H1 (cell line): ENCODE measurements around the gene PRKAR2B. TPM values are rescaled to one million over a fixed set of nuclear protein-coding genes. Genes with fewer than 3 reads are reported as not detected.

Experiments
- CTCF ChIA-PET: fragments of 300-600 bp; sonication (Branson Sonifier 250); formaldehyde crosslinking; loops from one replicate; lab custom pipeline; 2021; ENCODE audit not compliant: partially characterized antibody; lab: Charles Lee
- POLR2A ChIA-PET: fragments of 300-600 bp; sonication (Branson Sonifier 250); formaldehyde crosslinking; loops from one replicate; lab custom pipeline; 2021; ENCODE audit warnings: inconsistent platforms; ENCODE audit not compliant: partially characterized antibody; lab: Charles Lee
- DNase-seq, 2 experiments: peaks; one replicate each; pipeline versions ENCODE4 v3.0.0 to v3.0.0-alpha.2; 2010 to 2022; ENCODE audit warnings: low spot score in 2 of 2, low read depth in 1 of 2, mixed read lengths in 1 of 2
- FAIRE-seq: peaks from 2 replicates; lab custom pipeline; 2011; peaks lifted over from hg19 to GRCh38; lab: Jason Lieb, UNC
- H2AFZ ChIP-seq: 2 replicates; pipeline ENCODE4 v1.8.1; 2012; ENCODE audit warnings: low read length, inconsistent platforms
- H2AK5ac ChIP-seq: 2 replicates; pipeline ENCODE4 v1.6.1; 2013; ENCODE audit warnings: low read depth, low read length
- H2BK120ac ChIP-seq: replicated peaks from 2 replicates; pipeline ENCODE3; 2013; ENCODE audit warnings: low read depth, low read length, inconsistent platforms
- H2BK12ac ChIP-seq: 2 replicates; pipeline ENCODE4 v1.6.1; 2013; ENCODE audit warnings: low read depth, low read length
- H2BK15ac ChIP-seq: 2 replicates; pipeline ENCODE4 v1.6.1; 2013; ENCODE audit warnings: low read length
- H2BK20ac ChIP-seq: 2 replicates; pipeline ENCODE4 v1.6.1; 2013; ENCODE audit warnings: low read length
- H2BK5ac ChIP-seq: 2 replicates; pipeline ENCODE4 v1.6.1; 2013; ENCODE audit warnings: low read depth, low read length
- H3K14ac ChIP-seq: 2 replicates; pipeline ENCODE4 v1.6.1; 2013; ENCODE audit warnings: inconsistent platforms; ENCODE audit not compliant: insufficient read length
- H3K18ac ChIP-seq: 2 replicates; pipeline ENCODE4 v1.6.1; 2013; ENCODE audit warnings: low read length; ENCODE audit errors: extremely low read depth
- H3K23ac ChIP-seq: 2 replicates; pipeline ENCODE4 v1.6.1; 2013; ENCODE audit warnings: inconsistent platforms; ENCODE audit not compliant: insufficient read length
- H3K23me2 ChIP-seq: 2 replicates; pipeline ENCODE4 v1.6.1; 2013; ENCODE audit warnings: low read depth, low read length
- H3K27ac ChIP-seq: 2 replicates; pipeline ENCODE4 v1.6.1; 2011; ENCODE audit warnings: low read depth, low read length, inconsistent platforms
- H3K27me3 ChIP-seq, 4 experiments: replicated peaks in 1 of 4; 1 replicate in 1 of 4; 2 replicates in 3 of 4; pipeline versions ENCODE4 v1.6.1 to v1.8.1; 2011 to 2013; ENCODE audit warnings: low read length in 3 of 4, mild to moderate bottlenecking in 3 of 4, inconsistent platforms in 2 of 4, mixed read lengths in 2 of 4, moderate library complexity in 1 of 4; ENCODE audit not compliant: control insufficient read depth in 3 of 4, insufficient read depth in 3 of 4; ENCODE audit errors: extremely low read depth in 1 of 4
- H3K36me3 ChIP-seq, 4 experiments: 2 replicates each; pipeline versions ENCODE4 v1.6.1 to v1.8.1; 2011 to 2013; ENCODE audit warnings: mild to moderate bottlenecking in 4 of 4, low read length in 3 of 4, moderate library complexity in 2 of 4, control low read depth in 1 of 4, inconsistent platforms in 1 of 4; ENCODE audit not compliant: insufficient read depth in 4 of 4, control insufficient read depth in 2 of 4
- H3K4ac ChIP-seq: replicated peaks from 2 replicates; pipeline ENCODE3; 2013; ENCODE audit warnings: low read length, low read depth, mixed read lengths, inconsistent platforms; ENCODE audit not compliant: insufficient read length
- H3K4me1 ChIP-seq, 4 experiments: replicated peaks in 1 of 4; 1 replicate in 1 of 4; 2 replicates in 3 of 4; pipeline versions ENCODE4 v1.6.1 to v1.8.1; 2011 to 2013; ENCODE audit warnings: low read length in 3 of 4, inconsistent platforms in 2 of 4, mixed read lengths in 1 of 4; ENCODE audit not compliant: insufficient read depth in 4 of 4, control insufficient read depth in 3 of 4
- H3K4me2 ChIP-seq, 2 experiments: 2 replicates each; pipeline versions ENCODE4 v1.6.1 to v1.8.1; 2011 to 2013; ENCODE audit warnings: low read depth in 2 of 2, low read length in 2 of 2, control low read depth in 1 of 2, inconsistent platforms in 1 of 2, mild to moderate bottlenecking in 1 of 2; ENCODE audit not compliant: insufficient read depth in 1 of 2
- H3K4me3 ChIP-seq, 4 experiments: fragments of 200-600, 300-600 bp in 1 of 4; sonication (generic), shearing (Covaris generic), sonication (Bioruptor Twin) in 1 of 4; 2 replicates each; pipeline versions ENCODE4 v1.5.1 to v1.8.1; 2011 to 2016; ENCODE audit warnings: low read length in 4 of 4, low read depth in 3 of 4, control low read depth in 2 of 4, inconsistent platforms in 2 of 4, mild to moderate bottlenecking in 2 of 4, mixed read lengths in 1 of 4, moderate library complexity in 1 of 4; ENCODE audit not compliant: insufficient read depth in 2 of 4; ENCODE audit errors: extremely low read depth in 1 of 4
- H3K56ac ChIP-seq: replicated peaks from 2 replicates; pipeline ENCODE3; 2013; ENCODE audit warnings: low read depth, mild to moderate bottlenecking, mixed read lengths, low read length, inconsistent platforms; ENCODE audit not compliant: insufficient read length
- H3K79me1 ChIP-seq: 2 replicates; pipeline ENCODE4 v1.6.1; 2013; ENCODE audit warnings: low read depth, low read length, control low read depth
- H3K79me2 ChIP-seq, 2 experiments: 2 replicates each; pipeline versions ENCODE4 v1.6.1 to v1.8.1; 2012 to 2013; ENCODE audit warnings: low read length in 2 of 2, mild to moderate bottlenecking in 2 of 2, inconsistent platforms in 1 of 2; ENCODE audit not compliant: insufficient read depth in 2 of 2, control insufficient read depth in 1 of 2
- H3K9ac ChIP-seq, 4 experiments: replicated peaks in 1 of 4; 1 replicate in 1 of 4; 2 replicates in 3 of 4; pipeline versions ENCODE4 v1.6.1 to v1.8.1; 2011 to 2013; ENCODE audit warnings: low read depth in 3 of 4, low read length in 3 of 4, control low read depth in 2 of 4, mild to moderate bottlenecking in 2 of 4, moderate library complexity in 2 of 4, inconsistent platforms in 1 of 4; ENCODE audit errors: extremely low read depth in 1 of 4
- H3K9me3 ChIP-seq, 2 experiments: 2 replicates each; pipeline versions ENCODE4 v1.6.1 to v1.8.1; 2012 to 2013; ENCODE audit warnings: mild to moderate bottlenecking in 2 of 2, moderate library complexity in 2 of 2, control low read depth in 1 of 2, inconsistent platforms in 1 of 2, low read depth in 1 of 2, low read length in 1 of 2, mixed read lengths in 1 of 2; ENCODE audit not compliant: insufficient read depth in 2 of 2
- H4K20me1 ChIP-seq, 2 experiments: replicated peaks in 1 of 2; 2 replicates each; pipeline versions ENCODE3 to v1.8.1; 2011 to 2013; ENCODE audit warnings: inconsistent platforms in 2 of 2, low read length in 2 of 2, mild to moderate bottlenecking in 1 of 2; ENCODE audit not compliant: insufficient read depth in 2 of 2, control insufficient read depth in 1 of 2
- H4K5ac ChIP-seq: 2 replicates; pipeline ENCODE4 v1.6.1; 2013; ENCODE audit warnings: low read length, low read depth, mixed read lengths, inconsistent platforms; ENCODE audit not compliant: insufficient read length
- H4K8ac ChIP-seq: 2 replicates; pipeline ENCODE4 v1.8.0; 2013; ENCODE audit warnings: mild to moderate bottlenecking, moderate library complexity, low read length, inconsistent platforms; ENCODE audit not compliant: insufficient read depth; ENCODE audit errors: extremely low read depth
- H4K91ac ChIP-seq: replicated peaks from 2 replicates; pipeline ENCODE3; 2013; ENCODE audit warnings: low read length, mixed read lengths, inconsistent platforms; ENCODE audit not compliant: insufficient read length
- ASH2L ChIP-seq: fragments of 200-600, 300-600 bp; sonication (generic); IDR thresholded peaks from one replicate; pipeline ENCODE4 v1.7.1; 2017; ENCODE audit warnings: low read length
- CBX5 ChIP-seq: fragments of 300-800, 300-1000 bp; sonication (generic); IDR thresholded peaks from 2 replicates; pipeline ENCODE4 v1.7.1; 2016; ENCODE audit warnings: antibody characterized with exemption, low read length, low read depth
- CHD1 ChIP-seq: IDR thresholded peaks from 2 replicates; pipeline ENCODE4 v1.6.1; 2012; ENCODE audit warnings: low read depth, low read length, improper control_type of control experiment
- CHD2 ChIP-seq: IDR thresholded peaks from 2 replicates; pipeline ENCODE4 v1.6.1; 2012; ENCODE audit warnings: low read length, improper control_type of control experiment
- EGR1 ChIP-seq: IDR thresholded peaks from 2 replicates; pipeline ENCODE4 v1.6.1; 2011; ENCODE audit warnings: low read depth, low read length, borderline replicate concordance
- KDM4A ChIP-seq: IDR thresholded peaks from one replicate; pipeline ENCODE4 v1.7.1; 2012; ENCODE audit warnings: low read depth, mild to moderate bottlenecking, moderate library complexity, low read length, inconsistent platforms; ENCODE audit not compliant: severe bottlenecking
- MAFK ChIP-seq: IDR thresholded peaks from 2 replicates; pipeline ENCODE4 v1.6.1; 2012; ENCODE audit warnings: low read depth, mild to moderate bottlenecking, improper control_type of control experiment, low read length
- POLR2AphosphoS5 ChIP-seq: IDR thresholded peaks from 2 replicates; pipeline ENCODE4 v1.6.1; 2011; ENCODE audit warnings: low read depth, low read length
- WGBS, 2 experiments: shearing (Covaris generic) in 1 of 2; methylation state at CpG; one replicate each; pipeline versions ENCODE4 v1.1.6 to v1.1.7; 2013 to 2015; ENCODE audit warnings: low lambda C conversion rate in 2 of 2, mixed read lengths in 2 of 2, inconsistent platforms in 1 of 2, low coverage in 1 of 2, missing lambda C conversion rate in 1 of 2; ENCODE audit not compliant: insufficient replicate concordance in 2 of 2, insufficient coverage in 1 of 2, insufficient read length in 1 of 2; ENCODE audit errors: extremely low coverage in 1 of 2, missing lambda C conversion rate in 1 of 2; 5-methylcytosine and 5-hydroxymethylcytosine counted together
- polyA plus RNA-seq, 7 experiments: library from polyadenylated mRNA; depleted of rRNA in 3 of 7; stranded (reverse) in 5 of 7; unstranded in 2 of 7; fragments of >200 nt in 5 of 7; fragments of 200-250 nt in 2 of 7; gene quantifications; 1 replicate in 5 of 7; 2 replicates in 1 of 7; 4 replicates in 1 of 7; pipeline versions ENCODE4 v1.2.1 to v1.2.3, GENCODE V29; 2011 to 2013; ENCODE audit warnings: missing spikeins in 2 of 7, mixed read lengths in 2 of 7
- total RNA-seq: library from RNA; stranded (reverse); fragmentation: NEBNext Ultra II Directional; extraction: Animal tissue kit (Norgen Biotek cat#: 25700); gene quantifications from 2 replicates; pipeline ENCODE4 v1.2.1, GENCODE V29; 2021
- TF ChIP-seq, protein P1 (sequence below): IDR thresholded peaks from 2 replicates; pipeline ENCODE4 v1.6.1; 2012; ENCODE audit warnings: inconsistent platforms

PRKAR2B gene
- total and polyA plus RNA-seq, 2 of the 8 experiments (the other 6 are each of a cell fraction or from before 2014, with no cell fraction given) = 10.4 to 37.0 TPM

DNA sequence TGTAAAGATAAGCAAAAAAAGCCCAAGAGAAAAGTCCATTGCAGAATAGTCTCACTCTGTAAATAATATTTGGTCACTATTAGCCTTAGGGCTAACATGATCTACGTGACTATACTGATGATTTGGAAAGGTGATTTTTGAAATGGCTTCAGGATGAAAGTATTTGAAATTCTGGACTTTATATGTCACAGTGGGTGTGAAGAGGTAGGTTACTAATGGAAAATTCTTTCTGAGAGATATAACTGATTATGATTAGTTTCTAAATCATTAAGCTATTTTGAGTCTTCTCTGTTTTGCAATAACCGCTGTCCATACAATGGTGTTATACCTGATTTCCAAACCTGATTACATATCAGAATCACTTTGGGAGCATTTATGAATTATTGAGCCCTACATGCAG is 104.2 kb downstream of the PRKAR2B start:
- FAIRE-seq = no peak
- no peaks in the 10 kb centered on the region; a peak in 1 of 8 replicates for H3K36me3 ChIP-seq
- 80% methylated on average over 2 of the region's 2 CpGs; no CpG with 5 or more reads in 1 of the 2 experiments for WGBS, 2 experiments

More for the DNA sequence above, 104.2 kb downstream of the PRKAR2B start:
- Histone ChIP-seq H3K4me2 (no peak overlapping the region), H3K4ac (no peak overlapping the region), H2AK5ac (no peak overlapping the region), H4K20me1 (no peaks in the 10 kb centered on the region), H3K23ac (no peak overlapping the region), H3K79me2 (no peaks in the 10 kb centered on the region), H3K4me1 (peaks cover 0 to 3% (median under 1%) of the 10 kb centered on the region in 4 experiments; a peak in 2 of 7 replicates), H3K9me3 (no peaks in the 10 kb centered on the region), H3K4me3 (no peak overlapping the region), H2BK120ac (no peak overlapping the region), H2BK5ac (no peak overlapping the region), H3K23me2 (no peaks in the 10 kb centered on the region), H2AFZ (no peak overlapping the region), H4K91ac (no peak overlapping the region), H3K9ac (no peak overlapping the region), H3K14ac (no peak overlapping the region), H3K56ac (no peak overlapping the region), H3K18ac (no peak overlapping the region), H3K79me1 (no peaks in the 10 kb centered on the region), H4K8ac (no peak overlapping the region), H4K5ac (no peak overlapping the region), H3K27ac (no peak overlapping the region), H3K27me3 (no peaks in the 10 kb centered on the region), H2BK20ac (no peak overlapping the region), H2BK12ac (no peak overlapping the region), H2BK15ac (no peak overlapping the region)
- ChIA-PET POLR2A (no interaction called here), CTCF (interaction anchor here (0.5 to 11.7 kb wide), 27 partner anchors 11 to 356 kb away, joined by 3 to 162 read pairs (median 6); partner anchors contain the start of gene HBP1)
- TF ChIP-seq EGR1 = no peak
- TF ChIP-seq CHD2 = no peak
- no peak for TF ChIP-seq CBX5
- TF ChIP-seq, protein P1, sequence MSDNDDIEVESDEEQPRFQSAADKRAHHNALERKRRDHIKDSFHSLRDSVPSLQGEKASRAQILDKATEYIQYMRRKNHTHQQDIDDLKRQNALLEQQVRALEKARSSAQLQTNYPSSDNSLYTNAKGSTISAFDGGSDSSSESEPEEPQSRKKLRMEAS = no peak
- no peak for TF ChIP-seq MAFK
- TF ChIP-seq POLR2AphosphoS5 = no peak
- no peak for TF ChIP-seq CHD1
- no peak for TF ChIP-seq KDM4A
- TF ChIP-seq ASH2L = no peak
- DNase-seq = no peak
